NCI-H2196 treated with DMSO at 0.1 percent for 48 hours (cell line): ENCODE results near the gene PROSER3.

Source experiments
- DNase-seq: peaks from one replicate; lab custom pipeline; 2025; ENCODE audit not compliant: unreplicated experiment; lab: John Stamatoyannopoulos, UW

Gene PROSER3

GRCh38 chr19:35757749-35758608 lies at the start of gene PROSER3:
Gene PROSER3 (plus strand): TSS chr19:35758176. CDS start chr19:35758216, 40 bp downstream.
- DNase-seq: peak; percentile 95

GRCh38 chr19:35708391-35708790 lies 49.6 kb upstream of the PROSER3 start:
- no peak for DNase-seq

- no peak for DNase-seq
Measured at GRCh38 chr19:35710784-35711723, 46.9 kb upstream of the PROSER3 start.

- DNase-seq: no peak
Measured at GRCh38 chr19:35712567-35713505, 45.1 kb upstream of the PROSER3 start.

- no peak for DNase-seq
Measured at GRCh38 chr19:35713506-35713850, 44.5 kb upstream of the PROSER3 start.

- no peak for DNase-seq
Measured at GRCh38 chr19:35713904-35714495, 44.0 kb upstream of the PROSER3 start.

- no peak for DNase-seq
Measured at GRCh38 chr19:35714601-35715354, 43.2 kb upstream of the PROSER3 start.

GRCh38 chr19:35715355-35715809 lies 42.6 kb upstream of the PROSER3 start:
- no peak for DNase-seq

- DNase-seq: no peak
Measured at GRCh38 chr19:35715981-35716800, 41.8 kb upstream of the PROSER3 start.

GRCh38 chr19:35716801-35717664 lies 40.9 kb upstream of the PROSER3 start:
- DNase-seq: peak; percentile 85

GRCh38 chr19:35717665-35718344 lies 40.2 kb upstream of the PROSER3 start, which contains the start of gene KMT2B:
Gene KMT2B (plus strand): TSS chr19:35718003. CDS start chr19:35718019, 16 bp downstream.
- peak; percentile 91 for DNase-seq

- no peak for DNase-seq
Measured at GRCh38 chr19:35718345-35719041, 39.5 kb upstream of the PROSER3 start.

GRCh38 chr19:35719402-35720162 lies 38.4 kb upstream of the PROSER3 start:
- no peak for DNase-seq

- DNase-seq: no peak
Measured at GRCh38 chr19:35720163-35720524, 37.8 kb upstream of the PROSER3 start.

GRCh38 chr19:35720648-35721047 lies 37.3 kb upstream of the PROSER3 start:
- no peak for DNase-seq

- no peak for DNase-seq
Measured at GRCh38 chr19:35721374-35721773, 36.6 kb upstream of the PROSER3 start.
